IPS-20b (cell line): ENCODE data around the gene SRRM4.
"Not testable (repeated sequence)": the region's sequence is repeated elsewhere in the genome, so short reads cannot be mapped to it uniquely, and the experiment has no call there.

Experiments
- H3K27ac ChIP-seq: one replicate; pipeline ENCODE4 v1.5.1; 2013; ENCODE audit warnings: low read length
- H3K27me3 ChIP-seq: 2 replicates; pipeline ENCODE4 v1.6.1; 2013; ENCODE audit warnings: mild to moderate bottlenecking, low read length, inconsistent platforms; ENCODE audit not compliant: insufficient read depth
- H3K36me3 ChIP-seq: 2 replicates; pipeline ENCODE4 v1.6.1; 2013; ENCODE audit warnings: low read depth, mild to moderate bottlenecking, inconsistent platforms, low read length, moderate library complexity; ENCODE audit not compliant: insufficient read depth
- H3K4me1 ChIP-seq: 2 replicates; pipeline ENCODE4 v1.6.1; 2013; ENCODE audit warnings: mild to moderate bottlenecking, control low read depth, inconsistent platforms, low read length, moderate library complexity; ENCODE audit not compliant: insufficient read depth
- H3K4me3 ChIP-seq: 2 replicates; pipeline ENCODE4 v1.5.1; 2013; ENCODE audit warnings: mild to moderate bottlenecking, low read length, inconsistent platforms
- H3K9ac ChIP-seq: 2 replicates; pipeline ENCODE4 v1.6.1; 2013; ENCODE audit warnings: low read depth, mild to moderate bottlenecking, inconsistent platforms, low read length, moderate library complexity
- H3K9me3 ChIP-seq: 2 replicates; pipeline ENCODE4 v1.6.1; 2013; ENCODE audit warnings: mild to moderate bottlenecking, low read depth, low read length, inconsistent platforms; ENCODE audit not compliant: insufficient read depth

The SRRM4 gene

GRCh38 chr12:119012179-119012578 is 30.8 kb downstream of the SRRM4 start:
- no peak overlapping the region for H3K27ac ChIP-seq
- H3K4me1 ChIP-seq, result peaks cover 25% of the 10 kb centered on the region
- no peak overlapping the region for H3K4me3 ChIP-seq
- no peaks in the 10 kb centered on the region for H3K36me3 ChIP-seq
- no peak overlapping the region for H3K9ac ChIP-seq
- no peaks in the 10 kb centered on the region for H3K9me3 ChIP-seq
- peaks cover 10% of the 10 kb centered on the region for H3K27me3 ChIP-seq

GRCh38 chr12:119013023-119013422 is 31.7 kb downstream of the SRRM4 start:
- no peak overlapping the region for H3K4me3 ChIP-seq
- peaks cover 28% of the 10 kb centered on the region for H3K4me1 ChIP-seq
- no peak overlapping the region for H3K27ac ChIP-seq
- no peaks in the 10 kb centered on the region for H3K36me3 ChIP-seq
- no peaks in the 10 kb centered on the region for H3K9me3 ChIP-seq
- peaks cover 10% of the 10 kb centered on the region for H3K27me3 ChIP-seq
- H3K9ac ChIP-seq, result no peak overlapping the region

- Histone ChIP-seq H3K9ac (no peak overlapping the region), H3K27ac (no peak overlapping the region), H3K4me3 (no peak overlapping the region), H3K36me3 (no peaks in the 10 kb centered on the region), H3K4me1 (peaks cover 33% of the 10 kb centered on the region), H3K9me3 (no peaks in the 10 kb centered on the region), H3K27me3 (peaks cover 4% of the 10 kb centered on the region)
These were observed 33.0 kb downstream of the SRRM4 start for GRCh38 chr12:119014368-119014767.

GRCh38 chr12:119016715-119017114 is 35.4 kb downstream of the SRRM4 start:
- H3K27ac ChIP-seq, result no peak overlapping the region
- no peak overlapping the region for H3K9ac ChIP-seq
- no peaks in the 10 kb centered on the region for H3K9me3 ChIP-seq

GRCh38 chr12:119019166-119019565 is 37.8 kb downstream of the SRRM4 start:
- Histone ChIP-seq H3K27me3 (no peaks in the 10 kb centered on the region), H3K9me3 (no peaks in the 10 kb centered on the region), H3K36me3 (no peaks in the 10 kb centered on the region), H3K27ac (no peak overlapping the region), H3K4me3 (no peak overlapping the region), H3K4me1 (peaks cover 26% of the 10 kb centered on the region; the same call in 1 of the 2 replicates), H3K9ac (no peak overlapping the region)

More at GRCh38 chr12:119016715-119017114, 35.4 kb downstream of the SRRM4 start:
- H3K4me1 ChIP-seq, result peaks cover 37% of the 10 kb centered on the region
- no peaks in the 10 kb centered on the region for H3K36me3 ChIP-seq
- no peaks in the 10 kb centered on the region for H3K27me3 ChIP-seq
- no peak overlapping the region for H3K4me3 ChIP-seq

GRCh38 chr12:119020406-119021360 is 39.3 kb downstream of the SRRM4 start:
- Histone ChIP-seq H3K36me3 (no peaks in the 10 kb centered on the region), H3K4me1 (peaks cover 26% of the 10 kb centered on the region; the same call in 1 of the 2 replicates), H3K27ac (no peak overlapping the region), H3K27me3 (no peaks in the 10 kb centered on the region), H3K9ac (peak overlapping the region; percentile 37; the same call in 1 of the 2 replicates), H3K4me3 (peak overlapping the region; percentile 33; the same call in 1 of the 2 replicates), H3K9me3 (no peaks in the 10 kb centered on the region)

GRCh38 chr12:119024356-119024755 is 43.0 kb downstream of the SRRM4 start:
- Histone ChIP-seq H3K9me3 (no peaks in the 10 kb centered on the region), H3K27me3 (no peaks in the 10 kb centered on the region), H3K9ac (no peak overlapping the region), H3K4me3 (no peak overlapping the region), H3K4me1 (peaks cover 11% of the 10 kb centered on the region; the same call in 1 of the 2 replicates), H3K27ac (no peak overlapping the region), H3K36me3 (no peaks in the 10 kb centered on the region)

- Histone ChIP-seq H3K9ac (no peak overlapping the region), H3K4me1 (no peaks in the 10 kb centered on the region), H3K27ac (no peak overlapping the region), H3K9me3 (no peaks in the 10 kb centered on the region), H3K27me3 (no peaks in the 10 kb centered on the region), H3K4me3 (no peak overlapping the region), H3K36me3 (no peaks in the 10 kb centered on the region)
These were observed 44.4 kb downstream of the SRRM4 start for GRCh38 chr12:119025786-119026185.

GRCh38 chr12:119033332-119033731 is 52.0 kb downstream of the SRRM4 start:
- not testable (repeated sequence) for H3K36me3 ChIP-seq, H3K27me3 ChIP-seq, H3K9me3 ChIP-seq, H3K27ac ChIP-seq, H3K4me3 ChIP-seq, H3K4me1 ChIP-seq, H3K9ac ChIP-seq

GRCh38 chr12:119036878-119037825 is 55.8 kb downstream of the SRRM4 start:
- no peaks in the 10 kb centered on the region for H3K9me3 ChIP-seq
- H3K27me3 ChIP-seq, result no peaks in the 10 kb centered on the region
- H3K4me1 ChIP-seq, result peaks cover 9% of the 10 kb centered on the region; the same call in 1 of the 2 replicates
- no peak overlapping the region for H3K27ac ChIP-seq
- H3K4me3 ChIP-seq, result no peak overlapping the region
- no peak overlapping the region for H3K9ac ChIP-seq
- no peaks in the 10 kb centered on the region for H3K36me3 ChIP-seq

GRCh38 chr12:119044094-119044493 is 62.8 kb downstream of the SRRM4 start:
- Histone ChIP-seq H3K4me1 (no peaks in the 10 kb centered on the region), H3K9ac (no peak overlapping the region), H3K9me3 (no peaks in the 10 kb centered on the region), H3K27ac (no peak overlapping the region), H3K4me3 (no peak overlapping the region), H3K27me3 (no peaks in the 10 kb centered on the region), H3K36me3 (no peaks in the 10 kb centered on the region)
